Measurements from ENCODE around the gene TNFAIP2.

- TF ChIP-seq POLR2A (IDR thresholded peaks at IDR 0.05) (no peak), CTCF (IDR thresholded peaks at IDR 0.05) (no peak)
Observed at GRCh38 chr14:103163199-103163598, 39.9 kb downstream of the TNFAIP2 start.
